ENCODE measurements around the gene ZNF385C. TPM values are rescaled to one million over a fixed set of nuclear protein-coding genes. Genes with fewer than 3 reads are reported as not detected.

ZNF385C gene
- total RNA-seq, 1 donor, result 1.9 TPM

DNA sequence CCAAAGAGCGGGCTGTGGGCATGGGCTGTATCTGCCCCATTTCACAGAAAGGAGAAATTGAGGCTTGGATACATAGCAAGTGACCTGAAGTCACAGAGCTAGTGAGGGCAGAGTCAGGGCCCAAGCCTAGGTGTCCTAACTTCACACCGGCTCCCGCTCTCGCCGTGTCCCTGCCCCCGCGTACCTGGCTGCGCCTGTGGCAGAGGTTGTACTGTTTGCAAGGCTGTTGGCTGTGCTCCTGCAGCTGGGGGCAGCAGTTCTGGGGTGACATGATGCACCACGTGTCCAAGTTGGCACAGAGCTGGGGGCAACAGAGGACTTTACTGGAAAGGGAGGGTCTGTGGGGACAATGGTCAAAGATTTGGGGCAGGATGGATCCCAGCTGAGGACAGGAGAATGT is 10.8 kb upstream of the ZNF385C start:
- no peak for DNase-seq (ENCODE audit: low read depth in 2 of 3, low spot score in 2 of 3)

DNA sequence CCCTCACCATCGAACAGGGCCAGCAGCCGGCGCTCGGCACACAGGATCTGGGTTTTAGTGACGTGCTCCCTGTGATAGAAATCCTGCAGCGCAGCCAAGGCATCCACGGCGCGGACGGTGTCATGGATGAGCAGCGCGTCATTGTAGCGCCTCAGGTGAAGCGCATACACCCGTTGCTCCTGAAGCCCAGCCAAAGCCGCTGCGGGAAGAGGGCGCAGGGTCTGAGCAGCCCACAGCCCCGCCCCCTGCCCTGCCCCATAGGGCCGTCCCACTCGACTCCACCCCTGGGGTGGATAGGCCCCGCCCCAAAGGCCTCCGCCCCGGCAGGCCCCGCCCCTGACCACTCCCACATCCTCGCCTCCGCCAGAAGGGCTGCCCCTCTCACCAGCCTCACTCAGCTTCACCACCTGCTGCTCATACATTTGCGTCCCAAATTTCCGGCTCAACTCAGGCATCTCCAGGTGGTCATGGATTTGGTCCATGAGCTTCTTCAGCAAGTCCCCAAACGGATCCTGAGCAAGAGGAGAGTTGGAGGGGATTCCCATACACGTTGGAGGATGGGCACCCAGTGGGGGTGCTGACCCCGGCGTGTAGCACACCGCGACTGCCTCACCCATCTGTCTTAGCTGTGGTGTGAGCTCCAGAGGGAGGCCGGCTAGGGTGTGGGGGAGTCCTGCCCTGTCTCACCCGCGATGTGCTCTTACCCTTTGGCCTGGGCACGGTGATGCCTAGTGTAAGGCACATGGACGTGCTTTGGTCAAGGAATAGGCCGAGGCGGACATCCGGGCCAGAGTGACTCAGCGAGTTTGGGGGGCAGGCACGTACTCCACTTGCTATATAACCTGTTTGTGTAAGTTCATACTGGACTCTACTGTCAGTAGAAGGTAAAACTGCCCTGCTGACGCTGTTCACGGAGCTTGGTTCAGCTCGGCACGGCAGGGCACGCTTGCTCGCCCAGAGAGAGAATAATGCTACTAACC is 9.6 kb upstream of the ZNF385C start:
- DNase-seq (ENCODE audit: low read depth in 2 of 3, low spot score in 2 of 3), result peak; percentile 65 to 92 (median 89)

DNA sequence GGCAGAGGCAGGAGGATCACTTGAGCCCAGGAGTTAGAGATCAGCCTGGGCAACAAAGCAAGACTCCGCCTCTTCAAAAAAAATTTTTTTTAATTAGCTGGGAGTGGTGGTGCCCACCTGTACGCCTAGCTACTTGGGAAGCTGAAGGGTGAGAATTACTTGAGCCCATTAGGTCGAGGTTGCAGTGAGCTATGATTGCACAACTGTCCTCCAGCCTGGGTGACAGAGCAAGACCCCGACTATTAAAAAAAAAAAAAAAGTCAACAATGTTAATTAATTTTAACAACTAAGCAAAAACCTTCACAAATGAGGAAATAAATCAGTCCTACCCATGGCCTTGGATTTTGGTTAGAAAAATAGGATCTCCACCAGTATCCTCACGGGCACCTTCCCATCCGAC is 8.9 kb upstream of the ZNF385C start:
- DNase-seq (ENCODE audit: low read depth in 2 of 3, low spot score in 2 of 3), result no peak

DNA sequence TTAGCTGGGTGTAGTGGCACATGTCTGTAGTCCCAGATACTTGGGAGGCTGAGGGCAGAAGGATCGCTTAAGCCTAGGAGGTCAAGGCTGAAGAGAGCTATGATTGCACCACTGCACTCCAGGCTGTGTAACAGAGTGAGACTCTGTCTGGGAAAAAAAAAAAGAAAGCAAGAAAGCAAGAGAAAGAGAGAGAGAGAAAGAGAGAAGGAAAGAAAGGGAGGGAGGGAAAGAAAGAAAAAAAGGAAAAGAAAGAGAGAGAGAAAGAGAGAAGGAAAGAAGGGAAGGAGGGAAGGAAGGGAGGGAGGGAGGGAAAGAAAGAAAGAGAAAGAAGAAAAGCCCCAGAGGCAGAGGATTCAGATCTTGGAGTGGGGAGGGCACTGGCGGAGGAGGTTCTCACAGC is 7.7 kb upstream of the ZNF385C start:
- DNase-seq (ENCODE audit: low read depth in 2 of 3, low spot score in 2 of 3), result no peak

DNA sequence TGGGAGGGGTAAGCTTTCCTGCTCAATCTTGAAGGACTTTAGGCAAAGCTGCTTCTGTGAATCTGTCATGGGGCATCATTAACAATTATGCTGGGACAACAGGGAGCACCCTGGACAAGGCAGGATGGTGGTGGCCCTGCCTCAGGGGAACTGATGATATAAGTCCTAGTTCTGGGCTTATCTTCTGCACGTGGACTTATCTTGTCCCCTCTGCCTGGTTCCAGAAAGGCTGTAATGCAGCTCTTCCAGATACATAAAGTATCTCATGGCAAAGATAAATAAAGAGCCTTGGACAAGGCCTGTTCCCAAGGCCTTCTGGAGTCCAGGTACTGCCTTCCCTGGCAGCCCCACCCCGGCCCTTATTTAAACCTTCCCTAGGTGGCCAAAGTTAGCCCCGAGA is 6.0 kb upstream of the ZNF385C start:
- no peak for DNase-seq (ENCODE audit: low read depth in 2 of 3, low spot score in 2 of 3)

DNA sequence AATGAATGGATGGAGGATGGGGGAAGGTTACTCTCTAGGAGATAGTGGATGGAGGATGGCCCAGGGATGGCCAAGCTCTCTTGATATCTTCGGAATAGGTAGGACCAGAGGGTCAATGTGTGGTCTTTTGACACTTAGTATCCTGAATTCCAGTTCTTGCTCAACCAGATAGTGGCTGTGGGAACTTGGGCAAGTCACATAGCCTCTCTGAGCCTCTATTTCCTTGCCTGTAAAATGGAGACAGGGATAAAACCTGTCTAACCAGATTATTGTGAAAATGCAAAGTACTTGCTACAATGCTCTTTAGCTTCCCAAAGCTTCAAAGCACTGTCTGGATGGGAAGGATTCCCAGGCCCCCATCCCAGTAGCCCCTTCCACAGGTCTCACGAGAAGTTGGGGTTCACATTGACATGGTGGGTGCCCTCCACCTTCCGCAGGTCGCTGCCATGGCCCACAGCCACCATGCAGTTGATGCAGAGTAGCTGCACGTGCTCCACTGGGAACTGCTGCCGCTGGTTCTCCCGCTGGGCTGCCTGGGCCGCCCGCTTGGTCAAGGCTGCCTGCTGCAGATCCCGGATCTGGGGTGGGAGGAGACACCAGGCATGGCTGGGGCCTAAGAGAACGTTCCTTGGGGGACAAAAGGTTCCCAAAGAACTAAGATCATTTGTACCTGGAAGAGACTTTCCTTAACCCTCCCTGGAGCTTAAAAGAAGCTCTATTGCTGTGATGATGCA is 5.1 kb upstream of the ZNF385C start:
- no peak for DNase-seq (ENCODE audit: low read depth in 2 of 3, low spot score in 2 of 3)

DNA sequence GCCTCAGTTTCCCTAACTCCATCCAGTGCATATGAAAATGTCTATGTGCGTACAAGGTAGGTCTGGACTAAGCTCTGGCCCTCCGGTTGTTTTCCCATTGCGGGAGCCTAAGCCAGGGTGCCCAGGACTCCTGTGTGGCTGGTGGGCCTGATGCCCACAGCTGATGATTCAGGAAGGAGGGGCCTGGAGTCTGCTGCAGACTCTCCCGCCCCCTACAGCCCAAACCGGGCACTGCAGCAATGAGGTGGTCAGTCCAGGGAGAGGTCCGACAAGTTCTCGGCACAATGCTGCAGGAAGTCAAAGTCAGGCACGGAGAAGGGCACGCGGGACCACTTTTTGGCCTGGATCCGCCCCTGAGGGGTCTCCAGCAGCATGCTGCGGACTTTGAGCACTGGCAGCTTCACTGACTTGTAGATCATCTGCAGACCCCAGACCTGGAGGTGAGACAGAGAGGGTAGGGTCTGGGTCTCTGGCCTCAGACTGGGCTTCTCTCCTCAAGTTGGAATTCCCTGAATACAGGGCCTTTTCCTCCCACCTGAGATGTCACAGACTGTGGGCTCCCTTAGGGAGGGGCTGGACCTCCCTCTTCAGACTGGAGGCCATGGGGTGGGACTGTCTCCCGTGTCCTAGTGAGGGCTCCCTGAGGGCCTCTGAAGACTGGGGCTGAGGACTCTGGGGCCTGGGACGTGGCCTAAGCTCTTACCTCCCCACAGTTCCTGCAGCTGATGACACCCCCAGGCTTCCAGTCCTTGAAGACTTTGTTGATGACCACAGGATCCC is 3.4 kb upstream of the ZNF385C start:
- DNase-seq (ENCODE audit: low read depth in 2 of 3, low spot score in 2 of 3), result peak in 2 of 3 donors; percentile 58 to 67

DNA sequence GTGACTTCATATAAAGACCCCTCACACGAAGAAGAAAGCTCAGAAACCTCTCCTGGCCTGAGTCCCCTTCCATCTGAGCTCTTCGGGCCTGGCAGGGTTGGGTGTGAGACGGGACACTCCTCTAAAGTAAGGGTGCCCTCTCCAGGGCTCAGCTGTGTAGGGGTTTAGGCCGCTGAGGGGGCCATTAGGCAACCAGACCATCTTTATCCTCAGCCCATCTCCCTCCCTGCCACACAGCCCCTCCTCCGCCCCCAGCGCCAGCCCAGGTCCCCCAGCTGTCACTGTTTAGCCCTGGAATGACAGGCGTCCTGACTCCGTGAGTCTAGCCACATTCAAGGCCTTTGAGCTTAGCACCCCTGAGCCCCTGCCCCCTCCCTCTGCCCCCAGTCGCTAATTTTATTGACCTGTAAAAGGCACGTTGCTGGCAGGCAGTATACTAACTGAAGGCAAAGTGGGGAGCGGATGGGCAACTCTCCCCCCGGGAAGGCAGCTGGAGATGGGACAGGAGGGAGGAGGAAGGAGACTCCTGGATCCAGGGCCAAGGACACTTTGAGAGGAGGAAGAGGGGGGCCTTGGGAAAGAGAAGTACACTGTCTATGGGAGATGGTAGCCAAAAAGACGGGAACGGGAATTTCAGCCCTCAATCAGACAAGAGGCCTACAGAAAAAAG is 592 bp upstream of the ZNF385C start:
- DNase-seq (ENCODE audit: low read depth in 2 of 3, low spot score in 2 of 3), result peak in 1 of 3 donors; percentile 15

DNA sequence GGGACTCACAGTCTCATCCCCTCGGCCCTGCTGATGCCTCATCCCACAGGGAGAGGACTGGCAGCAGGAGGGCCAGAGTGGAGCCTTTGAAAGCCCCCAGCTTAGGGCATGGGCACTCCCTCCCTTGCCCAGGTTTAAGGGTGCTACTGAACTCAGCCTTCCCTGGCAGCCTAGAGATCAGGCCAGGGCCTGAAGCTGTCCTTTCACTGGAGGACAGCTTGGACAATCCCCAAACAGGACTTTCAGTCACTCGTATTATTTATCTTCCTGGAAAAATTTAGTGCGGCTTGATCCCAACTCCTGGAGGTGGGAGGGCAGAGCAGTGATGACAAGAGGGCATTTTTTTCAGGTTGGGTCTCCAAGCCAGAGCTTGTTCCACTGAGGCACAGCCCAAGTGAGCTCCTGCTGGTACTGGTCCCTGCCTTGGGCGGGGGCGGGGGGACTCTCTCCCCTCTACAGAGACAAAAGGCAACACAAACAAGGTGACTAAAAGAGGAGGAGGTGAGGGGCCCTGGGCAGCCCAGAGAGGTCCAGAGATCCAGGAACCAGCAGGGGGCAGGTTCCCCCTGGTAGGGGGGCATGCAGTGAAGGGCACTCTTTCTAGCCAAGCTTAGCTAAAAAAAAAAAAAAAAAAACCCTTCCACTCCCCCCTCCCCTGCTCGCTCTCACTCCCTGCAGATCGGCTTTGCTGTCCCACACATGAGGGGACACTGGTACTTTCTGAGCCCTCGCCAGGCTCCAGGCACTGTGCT is 1.7 kb downstream of the ZNF385C start:
- DNase-seq (ENCODE audit: low read depth in 2 of 3, low spot score in 2 of 3), result no peak

DNA sequence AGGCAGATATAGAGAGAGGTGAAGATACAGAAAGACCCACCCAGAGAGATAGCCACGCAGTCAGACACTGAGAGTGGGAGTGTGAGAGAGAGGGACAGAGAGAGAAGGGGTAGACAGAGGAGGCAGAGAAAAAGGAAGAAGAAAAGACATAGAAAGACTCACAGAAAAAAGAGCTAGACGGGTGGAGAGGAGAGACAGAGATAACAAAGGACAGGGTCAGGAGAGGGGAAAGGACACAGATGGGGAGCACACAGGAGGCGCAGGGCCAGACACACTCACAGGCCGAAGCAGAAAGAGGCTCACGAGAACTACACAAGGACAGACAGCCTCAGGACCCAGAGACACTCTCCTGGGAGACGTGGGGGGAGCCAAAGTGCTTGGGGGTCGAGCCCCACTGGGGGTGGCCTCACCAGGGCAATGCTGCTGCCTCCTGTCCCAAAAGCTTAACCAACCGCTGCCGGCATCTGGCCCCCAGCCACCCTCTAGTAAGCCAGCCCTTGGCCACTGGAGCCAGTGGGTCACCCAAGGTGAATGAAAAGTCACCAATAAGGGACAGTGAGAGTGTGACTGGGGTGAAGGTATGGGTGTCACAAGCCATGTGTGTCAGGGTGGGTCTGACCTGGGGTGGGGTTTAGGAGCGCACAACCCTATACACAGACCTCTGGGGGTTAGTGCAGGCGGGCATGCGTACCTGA is 3.8 kb downstream of the ZNF385C start:
- no peak for DNase-seq (ENCODE audit: low read depth in 2 of 3, low spot score in 2 of 3)

DNA sequence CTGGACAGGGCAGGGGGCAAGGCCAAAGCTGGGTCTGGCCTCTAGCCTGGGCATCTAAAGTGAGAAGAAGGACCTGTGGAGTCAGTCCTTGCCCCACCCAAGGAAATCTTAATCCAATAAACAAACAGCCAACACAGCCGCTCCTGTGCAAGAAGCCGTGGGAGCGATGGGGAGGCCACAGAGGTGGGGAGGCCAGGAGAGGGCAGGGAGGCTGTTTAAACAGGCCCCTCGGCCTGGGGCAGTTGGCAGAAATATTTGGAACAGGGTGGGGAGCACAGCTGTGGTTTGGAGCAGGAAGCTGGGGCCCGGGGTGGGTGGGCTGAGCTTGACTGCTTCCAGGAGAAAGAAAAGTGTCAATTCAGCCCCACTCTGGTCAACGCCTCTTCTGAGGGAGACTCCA is 5.3 kb downstream of the ZNF385C start:
- DNase-seq (ENCODE audit: low read depth in 2 of 3, low spot score in 2 of 3), result no peak

DNA sequence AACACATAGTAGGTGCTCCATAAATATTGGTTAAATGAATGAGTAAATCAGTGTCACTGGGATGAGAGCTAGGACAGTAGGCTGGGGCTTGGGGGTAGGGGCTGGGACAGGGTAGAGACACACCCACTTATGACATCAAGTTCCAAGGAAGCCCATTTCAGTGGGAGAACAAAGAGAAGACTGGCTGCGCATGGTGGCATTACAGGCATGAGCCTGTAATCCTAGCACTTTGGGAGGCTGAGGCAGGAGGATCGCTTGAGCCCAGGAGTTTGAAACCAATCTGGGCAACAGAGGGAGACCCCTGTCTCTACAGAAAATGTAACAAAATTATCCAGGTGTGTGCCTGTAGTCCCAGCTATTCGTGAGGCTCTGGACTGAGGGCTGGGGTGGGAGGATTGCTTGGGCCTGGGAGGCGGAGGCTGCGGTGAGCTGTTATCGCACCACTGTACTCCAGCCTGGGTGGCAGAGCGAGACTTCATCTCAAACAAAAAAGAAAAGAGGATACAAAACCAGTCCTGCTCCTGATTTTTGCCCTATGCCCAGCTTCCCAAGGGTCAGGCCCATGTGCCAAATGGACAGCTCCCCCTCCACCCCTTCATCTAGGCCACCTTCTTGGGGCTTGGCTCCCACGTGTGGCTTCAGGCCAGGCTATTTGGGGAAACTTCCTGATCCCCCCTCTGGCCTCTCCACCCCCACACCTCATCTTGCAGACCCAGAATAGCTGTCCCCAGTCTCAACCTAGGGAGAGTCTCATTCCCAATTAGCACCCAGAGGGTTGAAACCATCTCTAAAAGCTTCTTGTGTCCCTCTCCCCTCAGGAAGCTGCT is 7.1 kb downstream of the ZNF385C start:
- DNase-seq (ENCODE audit: low read depth in 2 of 3, low spot score in 2 of 3), result no peak

DNA sequence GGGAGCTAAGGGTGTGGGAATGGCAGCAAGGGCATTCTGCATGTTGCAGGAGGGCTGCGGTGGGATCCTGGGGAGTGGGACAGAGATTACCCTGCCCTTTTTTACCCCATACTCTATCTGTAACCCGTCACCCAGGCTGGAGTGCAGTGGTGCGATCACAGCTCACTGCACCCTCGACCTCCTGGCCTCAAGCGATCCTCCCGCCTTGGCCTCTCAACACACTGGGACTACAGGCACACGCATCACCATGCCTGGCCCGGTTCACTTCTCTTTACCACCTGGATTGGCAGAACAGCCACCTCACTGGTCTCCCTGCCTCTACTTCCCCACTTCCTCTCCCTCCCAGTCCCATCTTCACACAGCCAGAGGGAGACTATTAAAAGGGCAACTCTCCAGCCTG is 9.5 kb downstream of the ZNF385C start:
- no peak for DNase-seq (ENCODE audit: low read depth in 2 of 3, low spot score in 2 of 3)

DNA sequence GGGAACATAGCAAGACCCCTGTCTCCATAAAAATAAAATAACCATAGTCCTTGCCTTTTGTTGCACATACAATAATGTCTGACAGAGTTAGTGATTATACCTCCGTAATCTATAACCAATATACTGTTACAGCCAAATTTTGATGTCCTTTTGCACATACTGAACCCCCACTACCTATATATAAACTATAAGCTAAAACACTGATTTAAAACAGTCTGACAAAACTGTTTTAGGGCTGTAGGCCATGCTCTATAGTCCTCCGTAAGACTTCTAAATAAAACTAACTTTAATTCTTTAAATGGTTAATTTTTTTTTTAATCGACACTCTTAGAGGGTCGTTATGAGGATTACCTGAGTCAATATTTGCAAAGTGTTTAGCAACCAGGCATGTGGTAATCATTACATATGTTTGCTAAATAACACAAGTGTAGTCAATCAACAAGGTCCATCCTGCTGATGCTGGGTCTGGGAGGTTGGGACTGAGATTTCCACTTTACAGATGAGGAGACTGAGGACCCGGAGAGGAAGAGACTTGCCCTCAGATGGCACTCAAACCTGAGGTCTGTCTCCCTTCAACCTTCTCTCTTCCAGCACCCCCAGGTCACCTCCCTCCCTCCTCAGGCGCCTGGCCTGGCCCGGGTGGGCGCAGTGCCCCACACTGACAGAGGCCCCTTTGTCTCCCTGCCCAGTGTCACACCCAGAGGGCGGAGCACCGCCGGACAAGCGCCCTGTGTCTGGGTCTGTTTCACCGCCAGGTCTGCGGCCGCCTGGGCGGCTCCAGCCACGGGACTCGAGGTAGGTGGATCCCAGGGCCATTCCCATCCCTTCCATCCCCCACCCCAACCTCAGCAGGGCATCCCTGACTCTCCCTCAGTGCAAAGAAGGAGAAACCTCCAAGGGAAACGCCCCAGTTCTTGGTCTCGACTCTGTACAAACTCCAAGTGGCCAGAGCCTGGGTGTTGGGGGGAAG is 10.3 kb downstream of the ZNF385C start:
- no peak for DNase-seq (ENCODE audit: low read depth in 2 of 3, low spot score in 2 of 3)

DNA sequence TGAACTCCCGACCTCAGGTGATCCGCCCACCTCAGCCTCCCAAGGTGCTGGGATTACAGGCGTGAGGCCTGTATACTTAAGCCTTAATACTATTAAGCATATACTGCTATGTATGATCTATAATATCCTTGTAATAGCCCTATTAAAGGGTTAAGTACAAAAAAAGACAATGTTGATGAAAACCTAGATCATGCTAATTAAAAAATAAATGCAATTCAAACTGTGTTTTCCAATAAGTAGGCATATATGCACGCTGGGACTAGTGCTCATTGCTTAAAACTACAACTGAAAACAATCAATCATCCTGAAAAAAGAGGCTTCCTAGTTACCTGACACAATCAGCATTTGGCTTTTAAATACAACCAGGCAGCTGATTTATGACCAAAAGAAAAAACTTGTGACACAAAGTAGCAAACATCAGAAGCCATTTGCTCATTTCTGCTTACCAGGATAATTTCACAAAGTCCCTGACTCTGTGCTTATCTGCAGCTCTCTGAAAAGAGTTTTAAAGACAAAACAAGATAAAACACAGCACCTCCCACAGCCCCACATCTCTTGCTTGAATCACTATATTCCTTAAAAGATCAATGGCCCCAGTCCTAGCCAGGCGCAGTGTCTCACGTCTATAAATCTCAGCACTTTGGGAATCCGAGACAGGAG is 11.1 kb downstream of the ZNF385C start:
- DNase-seq (ENCODE audit: low read depth in 2 of 3, low spot score in 2 of 3), result no peak

DNA sequence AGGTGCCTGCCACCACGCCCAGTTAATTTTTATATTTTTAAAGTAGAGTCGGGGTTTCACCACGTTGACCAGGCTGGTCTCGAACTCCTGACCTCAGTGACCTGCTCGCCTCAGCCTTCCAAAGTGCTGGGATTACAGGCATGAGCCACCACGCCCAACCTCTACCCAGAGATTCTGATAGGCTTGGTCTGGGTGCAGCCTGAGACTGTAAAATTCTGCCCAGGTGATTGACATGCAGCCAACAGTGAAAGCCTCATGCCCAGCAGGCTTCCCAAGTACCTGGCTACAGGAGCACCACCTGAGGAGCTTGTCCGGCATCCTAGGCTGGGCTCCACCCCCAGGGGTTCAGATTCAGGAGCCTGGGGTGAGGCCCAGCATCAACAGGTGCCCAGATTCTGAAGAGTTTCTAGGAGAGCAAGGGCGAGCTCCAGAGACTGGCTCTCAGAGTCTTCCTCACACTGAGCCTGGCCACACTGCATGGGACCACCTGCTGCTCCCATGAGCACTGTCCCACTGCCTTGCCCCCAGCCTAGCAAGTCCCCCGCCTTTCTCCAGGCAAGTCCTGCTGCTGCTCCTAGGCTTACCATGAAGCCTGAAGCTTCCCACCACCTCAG is 16.6 kb downstream of the ZNF385C start:
- no peak for DNase-seq (ENCODE audit: low read depth in 2 of 3, low spot score in 2 of 3)
